ENCODE results near the gene ZKSCAN4.

- TF ChIP-seq GATA2 (IDR thresholded peaks at IDR 0.05; ENCODE audit: low read depth, low read length) (no peak), GATA3 (IDR thresholded peaks at IDR 0.05; ENCODE audit: low read depth, low read length) (no peak)
Observed at GRCh38 chr6:28203201-28203600, 48.9 kb downstream of the ZKSCAN4 start.

All from SH-SY5Y (cell line).